Glutamatergic neuron (in vitro differentiated cells): ENCODE measurements around the gene ATP1B1. TPM values are rescaled to one million over a fixed set of nuclear protein-coding genes. Genes with fewer than 3 reads are reported as not detected.

Source experiments
- DNase-seq: peaks from one replicate; pipeline ENCODE4 v3.0.0; 2022
- H3K27ac Mint-ChIP-seq: one replicate; pipeline ENCODE4 v1.8.0; 2020; ENCODE audit warnings: mild to moderate bottlenecking, mixed read lengths, inconsistent platforms; ENCODE audit not compliant: unreplicated experiment
- H3K27me3 Mint-ChIP-seq: one replicate; pipeline ENCODE4 v1.8.0; 2020; ENCODE audit warnings: mild to moderate bottlenecking, moderate library complexity, mixed read lengths, inconsistent platforms; ENCODE audit not compliant: unreplicated experiment
- H3K36me3 Mint-ChIP-seq: one replicate; pipeline ENCODE4 v1.8.0; 2020; ENCODE audit warnings: mild to moderate bottlenecking, mixed read lengths, inconsistent platforms; ENCODE audit not compliant: unreplicated experiment
- H3K4me1 Mint-ChIP-seq: one replicate; pipeline ENCODE4 v1.8.0; 2020; ENCODE audit warnings: mild to moderate bottlenecking, low read depth, mixed read lengths, inconsistent platforms; ENCODE audit not compliant: unreplicated experiment
- H3K4me3 Mint-ChIP-seq: one replicate; pipeline ENCODE4 v1.8.0; 2020; ENCODE audit warnings: mild to moderate bottlenecking, mixed read lengths, inconsistent platforms; ENCODE audit not compliant: unreplicated experiment
- H3K9me3 Mint-ChIP-seq: one replicate; pipeline ENCODE4 v1.8.0; 2020; ENCODE audit warnings: mild to moderate bottlenecking, moderate library complexity, mixed read lengths, inconsistent platforms; ENCODE audit not compliant: unreplicated experiment
- total RNA-seq: library from RNA; stranded (reverse); fragmentation: NEBNext Ultra II Directional; extraction: Animal tissue kit (Norgen Biotek cat#: 25700); gene quantifications from one replicate; pipeline ENCODE4 v1.2.1, GENCODE V29; 2021; ENCODE audit not compliant: unreplicated experiment
- TF ChIP-seq, protein P1 (sequence below): fragments of 200-600 bp; sonication (generic); IDR thresholded peaks from one replicate; pipeline ENCODE4 v1.5.0; 2021; ENCODE audit not compliant: partially characterized antibody, unreplicated experiment

ATP1B1 gene
- total RNA-seq, 1 donor from 2014 or later: 108 TPM

DNA sequence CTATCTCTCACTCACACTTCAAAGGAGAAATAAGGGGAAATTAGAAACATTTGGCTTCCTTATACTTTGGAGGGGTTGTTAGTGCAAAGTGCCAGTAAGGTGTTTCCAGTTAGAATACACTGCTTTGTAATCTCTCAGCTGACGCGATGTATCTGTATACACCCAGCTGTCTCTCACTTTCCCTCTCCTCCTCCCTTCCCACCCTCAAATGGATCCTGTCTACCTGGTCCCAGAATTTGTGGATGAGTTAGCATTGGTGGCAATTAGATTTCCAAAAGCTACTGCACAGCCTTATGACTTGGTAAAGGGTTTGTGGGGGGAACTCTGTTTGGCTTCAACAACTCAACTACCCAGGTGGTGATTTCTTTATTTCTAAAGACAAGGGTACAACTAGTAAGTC, 10.5 kb downstream of the ATP1B1 start:
- peaks cover 6% of the 10 kb centered on the region for H3K9me3 Mint-ChIP-seq
- H3K36me3 Mint-ChIP-seq: peaks cover 7% of the 10 kb centered on the region
- H3K27ac Mint-ChIP-seq: no peak overlapping the region
- H3K4me1 Mint-ChIP-seq: peaks cover 15% of the 10 kb centered on the region
- TF ChIP-seq, protein P1, sequence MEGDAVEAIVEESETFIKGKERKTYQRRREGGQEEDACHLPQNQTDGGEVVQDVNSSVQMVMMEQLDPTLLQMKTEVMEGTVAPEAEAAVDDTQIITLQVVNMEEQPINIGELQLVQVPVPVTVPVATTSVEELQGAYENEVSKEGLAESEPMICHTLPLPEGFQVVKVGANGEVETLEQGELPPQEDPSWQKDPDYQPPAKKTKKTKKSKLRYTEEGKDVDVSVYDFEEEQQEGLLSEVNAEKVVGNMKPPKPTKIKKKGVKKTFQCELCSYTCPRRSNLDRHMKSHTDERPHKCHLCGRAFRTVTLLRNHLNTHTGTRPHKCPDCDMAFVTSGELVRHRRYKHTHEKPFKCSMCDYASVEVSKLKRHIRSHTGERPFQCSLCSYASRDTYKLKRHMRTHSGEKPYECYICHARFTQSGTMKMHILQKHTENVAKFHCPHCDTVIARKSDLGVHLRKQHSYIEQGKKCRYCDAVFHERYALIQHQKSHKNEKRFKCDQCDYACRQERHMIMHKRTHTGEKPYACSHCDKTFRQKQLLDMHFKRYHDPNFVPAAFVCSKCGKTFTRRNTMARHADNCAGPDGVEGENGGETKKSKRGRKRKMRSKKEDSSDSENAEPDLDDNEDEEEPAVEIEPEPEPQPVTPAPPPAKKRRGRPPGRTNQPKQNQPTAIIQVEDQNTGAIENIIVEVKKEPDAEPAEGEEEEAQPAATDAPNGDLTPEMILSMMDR: no peak
- no peak for DNase-seq
- no peaks in the 10 kb centered on the region for H3K27me3 Mint-ChIP-seq
- H3K4me3 Mint-ChIP-seq: no peak overlapping the region

DNA sequence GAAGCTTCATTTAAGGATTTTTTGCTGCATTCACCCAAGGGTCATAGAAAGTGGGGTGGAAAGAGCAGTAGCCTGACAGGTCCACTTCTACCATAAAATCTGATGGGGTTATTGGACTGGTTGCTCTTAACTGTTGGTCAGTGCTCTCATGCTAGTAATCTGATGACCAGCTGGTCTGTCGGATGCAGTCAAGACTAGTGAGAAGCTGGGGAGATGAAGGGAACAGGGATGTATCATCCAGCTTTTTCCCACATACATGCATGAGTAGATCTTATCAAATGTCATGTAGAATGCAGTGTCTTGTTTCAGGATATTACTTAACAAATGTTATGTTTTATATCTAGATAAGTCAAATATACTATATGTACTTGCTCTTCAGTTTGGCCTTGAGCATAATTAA, 11.1 kb downstream of the ATP1B1 start:
- Mint-ChIP-seq H3K27me3 (no peaks in the 10 kb centered on the region), H3K4me3 (no peak overlapping the region), H3K36me3 (peaks cover 11% of the 10 kb centered on the region), H3K9me3 (peaks cover 7% of the 10 kb centered on the region), H3K27ac (no peak overlapping the region), H3K4me1 (peaks cover 15% of the 10 kb centered on the region)
- no peak for DNase-seq
- TF ChIP-seq, protein P1: no peak

DNA sequence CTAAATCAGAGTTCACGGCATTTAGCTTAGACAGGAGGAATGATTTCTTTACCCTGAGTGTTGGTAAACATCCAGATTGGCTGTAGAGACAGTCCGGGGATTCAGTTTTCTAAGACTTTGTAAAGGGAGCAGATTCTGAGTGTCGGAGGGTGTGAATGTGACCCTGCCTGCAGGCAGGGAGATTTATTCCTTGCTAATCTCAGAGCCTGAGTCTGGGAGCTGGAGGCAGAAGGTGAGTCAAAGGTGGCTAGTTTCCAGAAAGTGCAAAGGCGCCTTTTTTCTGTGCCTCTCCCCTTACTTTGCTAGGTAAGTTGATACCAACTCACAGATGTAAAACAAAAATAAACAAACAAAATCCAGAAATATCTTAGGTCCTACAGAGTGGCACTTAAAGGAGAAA, 11.7 kb downstream of the ATP1B1 start:
- Mint-ChIP-seq H3K36me3 (peaks cover 11% of the 10 kb centered on the region), H3K4me1 (peaks cover 19% of the 10 kb centered on the region), H3K27ac (no peak overlapping the region), H3K9me3 (peaks cover 7% of the 10 kb centered on the region), H3K4me3 (no peak overlapping the region), H3K27me3 (no peaks in the 10 kb centered on the region)
- TF ChIP-seq, protein P1: no peak
- DNase-seq: no peak

DNA sequence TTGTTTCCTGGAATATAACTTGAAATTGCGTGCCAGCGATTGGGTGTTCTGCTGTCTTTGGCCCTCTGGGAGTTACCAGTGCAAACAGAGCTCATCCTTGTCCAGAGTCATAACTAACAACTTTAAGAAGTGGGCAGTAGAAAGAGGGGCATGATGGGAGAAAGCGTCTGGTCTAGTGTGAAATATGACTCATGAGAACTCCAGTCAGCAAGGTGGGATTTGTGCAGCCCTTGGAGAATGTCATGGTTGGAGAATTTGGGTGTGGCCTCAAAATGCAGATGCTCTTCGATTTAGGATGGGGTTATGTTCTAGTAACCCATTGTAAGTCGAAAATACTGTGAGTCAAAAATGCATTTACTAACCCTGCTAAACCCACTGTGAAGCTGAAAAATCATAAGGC, 12.9 kb downstream of the ATP1B1 start:
- H3K36me3 Mint-ChIP-seq: peaks cover 8% of the 10 kb centered on the region

DNA sequence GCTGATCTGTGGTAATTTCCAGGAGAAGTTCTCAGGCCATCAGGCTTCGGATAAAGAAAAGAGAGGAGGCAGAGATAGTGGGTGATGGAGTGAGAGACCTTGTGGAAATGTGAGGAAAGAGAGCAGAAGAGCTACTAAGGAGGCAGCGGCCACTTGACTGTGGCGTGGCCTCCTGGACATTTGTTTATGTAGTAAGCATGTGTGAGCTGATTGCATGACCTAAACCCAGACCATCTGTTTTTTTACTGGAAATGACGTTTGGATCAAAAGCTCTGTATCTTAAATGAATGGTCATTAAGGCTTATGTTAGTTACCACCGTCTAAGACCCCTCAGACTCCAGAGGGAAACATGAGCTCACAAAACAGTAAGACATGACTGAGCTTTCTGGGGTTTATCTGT, 13.6 kb downstream of the ATP1B1 start:
- DNase-seq: no peak
- TF ChIP-seq, protein P1: no peak
- peaks cover 8% of the 10 kb centered on the region for H3K36me3 Mint-ChIP-seq
- H3K9me3 Mint-ChIP-seq: peaks cover 7% of the 10 kb centered on the region
- H3K4me1 Mint-ChIP-seq: peaks cover 19% of the 10 kb centered on the region
- no peaks in the 10 kb centered on the region for H3K27me3 Mint-ChIP-seq
- H3K4me3 Mint-ChIP-seq: no peak overlapping the region
- no peak overlapping the region for H3K27ac Mint-ChIP-seq

More for the DNA sequence above, 12.9 kb downstream of the ATP1B1 start:
- H3K27me3 Mint-ChIP-seq: no peaks in the 10 kb centered on the region
- H3K4me1 Mint-ChIP-seq: peaks cover 19% of the 10 kb centered on the region
- DNase-seq: no peak
- H3K4me3 Mint-ChIP-seq: no peak overlapping the region
- TF ChIP-seq, protein P1: no peak
- no peak overlapping the region for H3K27ac Mint-ChIP-seq
- H3K9me3 Mint-ChIP-seq: peaks cover 7% of the 10 kb centered on the region
